GM21619 (cell line): Measurements from ENCODE around the gene ANG.
"Not testable (repeated sequence)": the region's sequence is repeated elsewhere in the genome, so short reads cannot be mapped to it uniquely, and the experiment has no call there.

Experiments
- ATAC-seq: cut with Tn5 transposase; IDR thresholded peaks from one replicate; pipeline ENCODE4 v1.9.1; 2021; ENCODE audit not compliant: unreplicated experiment

The ANG gene

DNA sequence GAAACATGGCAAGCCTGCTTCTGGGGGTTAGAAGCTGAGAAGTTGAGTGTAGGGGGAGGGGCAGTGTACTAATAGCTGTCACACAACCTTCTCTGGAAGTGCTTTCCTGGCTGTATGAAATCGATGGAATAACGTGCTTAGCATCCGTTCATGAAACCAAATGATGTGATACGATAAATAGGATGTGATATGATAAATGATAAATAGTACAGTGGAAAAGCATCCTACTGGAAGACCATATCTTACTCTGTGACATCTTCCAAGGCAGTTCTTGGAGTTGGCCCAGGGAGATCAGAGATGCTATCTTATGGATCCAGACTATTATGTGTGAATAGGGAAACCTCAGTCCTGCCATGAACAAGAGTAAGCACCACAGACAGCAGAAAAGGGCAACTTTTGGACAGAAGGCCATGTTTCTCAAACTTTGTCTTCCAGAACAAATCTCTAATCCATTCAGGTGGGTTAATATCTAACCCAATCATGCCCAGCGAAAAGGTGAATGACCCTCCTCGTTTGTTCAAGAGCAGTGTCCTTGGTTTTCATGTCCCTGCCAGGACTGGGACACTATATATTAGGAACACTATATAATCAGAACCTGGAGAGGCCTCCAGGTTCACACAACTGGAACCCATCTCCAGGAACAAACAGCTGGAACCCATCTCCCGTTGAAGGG is at the start of gene ANG:
TSS of gene ANG (plus strand) at position 598 of the 673 bp plus-strand sequence. CDS start 4,801 bp downstream, outside the sequence.
- ATAC-seq = no peak

DNA sequence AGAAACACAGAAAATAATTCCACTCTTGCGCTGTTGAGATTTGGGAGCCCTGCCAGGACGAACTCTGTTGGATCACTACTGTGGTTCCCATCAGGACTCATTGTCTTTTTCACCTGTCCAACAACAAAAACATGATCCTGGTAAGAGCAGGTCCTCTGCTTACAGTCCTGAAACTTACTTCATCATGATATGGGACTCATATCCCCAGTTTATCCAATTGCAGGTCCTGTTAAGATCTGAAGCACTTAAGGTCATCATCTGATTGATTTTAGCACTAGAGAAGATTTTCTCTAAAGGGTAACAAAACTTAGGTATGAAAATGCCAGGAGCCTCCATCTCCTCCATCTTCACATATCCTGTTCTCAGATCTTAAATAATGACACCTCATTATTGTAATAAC is 47.0 kb upstream of the ANG start, which contains the start of gene OR6S1:
TSS of gene OR6S1 (minus strand) at position 101 of the 400 bp plus-strand sequence. CDS start at position 101, 0 bp downstream.
- ATAC-seq = no peak

DNA sequence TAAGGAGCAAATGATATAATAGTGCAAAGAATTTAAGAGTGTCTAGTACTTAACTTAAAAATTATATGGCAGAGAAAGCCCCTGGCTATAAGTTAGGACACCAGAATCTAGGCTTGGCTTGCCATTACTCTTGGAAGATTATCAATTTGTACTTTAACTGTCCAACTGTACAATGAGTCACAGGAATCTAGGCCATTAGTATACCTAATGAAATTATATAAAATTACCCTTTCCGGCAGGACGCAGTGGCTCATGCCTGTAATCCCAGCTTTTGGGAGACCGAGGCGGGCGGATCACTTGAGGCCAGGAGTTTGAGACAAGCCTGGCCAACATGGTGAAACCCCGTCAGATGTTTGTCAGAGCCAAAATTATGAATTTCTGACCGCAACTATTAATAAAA is 46.4 kb upstream of the ANG start:
- no peak for ATAC-seq

DNA sequence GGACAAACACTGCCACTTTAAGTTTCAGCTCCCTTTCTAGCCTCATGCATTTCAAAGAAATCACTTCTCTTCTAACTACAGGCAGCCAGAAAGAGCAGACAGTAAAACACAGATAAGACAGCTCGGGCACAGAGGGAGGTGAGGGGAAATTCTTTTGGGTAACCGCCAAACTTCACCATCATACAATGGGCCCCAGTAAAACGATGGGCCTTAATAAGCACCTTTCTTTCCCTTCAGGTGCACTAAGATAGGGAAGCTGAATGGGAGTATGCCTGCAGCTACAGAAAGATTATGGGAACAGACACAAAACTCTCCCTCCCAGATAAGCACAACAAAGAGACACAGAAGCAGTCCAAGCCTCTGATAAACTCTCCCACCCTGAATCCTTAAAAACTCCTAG is 45.8 kb upstream of the ANG start:
- ATAC-seq = not testable (repeated sequence)

DNA sequence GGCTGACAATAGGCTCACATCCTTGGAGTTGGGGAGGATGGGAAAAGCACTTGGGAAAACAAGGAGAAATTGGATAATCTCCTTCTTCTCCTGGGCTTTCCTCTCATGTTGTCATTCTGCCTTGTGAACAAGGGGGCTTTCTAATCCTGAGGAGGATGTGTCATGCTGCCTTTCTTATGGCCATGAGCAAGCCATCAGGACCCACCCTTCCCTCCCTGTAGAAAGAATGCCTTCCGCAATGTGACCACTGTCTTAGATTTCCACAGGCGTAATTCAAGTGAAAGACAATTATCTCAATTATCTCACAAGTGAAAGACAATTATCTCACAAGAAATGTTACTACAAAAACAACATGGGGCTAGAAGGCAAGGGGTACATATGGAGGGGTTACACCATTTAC is 44.0 kb upstream of the ANG start:
- ATAC-seq = no peak

DNA sequence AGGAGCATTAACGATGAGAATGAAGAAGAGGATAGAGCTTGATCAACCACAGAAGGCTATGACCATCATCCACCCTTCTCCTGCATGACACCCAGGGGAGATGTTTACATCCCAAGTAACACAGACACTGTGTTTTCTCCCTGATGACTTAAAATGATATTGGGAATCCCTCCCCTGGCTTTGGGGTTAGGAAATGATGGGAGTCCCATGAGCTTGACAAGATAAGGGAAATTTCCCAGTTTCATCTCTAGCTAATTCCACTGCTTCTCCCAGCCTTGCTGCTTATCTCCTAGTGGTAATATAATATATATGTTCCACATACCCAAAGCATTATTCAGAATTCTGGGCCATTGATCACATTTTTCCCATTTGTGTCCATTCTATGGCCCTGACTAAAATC is 43.1 kb upstream of the ANG start:
- ATAC-seq = no peak

DNA sequence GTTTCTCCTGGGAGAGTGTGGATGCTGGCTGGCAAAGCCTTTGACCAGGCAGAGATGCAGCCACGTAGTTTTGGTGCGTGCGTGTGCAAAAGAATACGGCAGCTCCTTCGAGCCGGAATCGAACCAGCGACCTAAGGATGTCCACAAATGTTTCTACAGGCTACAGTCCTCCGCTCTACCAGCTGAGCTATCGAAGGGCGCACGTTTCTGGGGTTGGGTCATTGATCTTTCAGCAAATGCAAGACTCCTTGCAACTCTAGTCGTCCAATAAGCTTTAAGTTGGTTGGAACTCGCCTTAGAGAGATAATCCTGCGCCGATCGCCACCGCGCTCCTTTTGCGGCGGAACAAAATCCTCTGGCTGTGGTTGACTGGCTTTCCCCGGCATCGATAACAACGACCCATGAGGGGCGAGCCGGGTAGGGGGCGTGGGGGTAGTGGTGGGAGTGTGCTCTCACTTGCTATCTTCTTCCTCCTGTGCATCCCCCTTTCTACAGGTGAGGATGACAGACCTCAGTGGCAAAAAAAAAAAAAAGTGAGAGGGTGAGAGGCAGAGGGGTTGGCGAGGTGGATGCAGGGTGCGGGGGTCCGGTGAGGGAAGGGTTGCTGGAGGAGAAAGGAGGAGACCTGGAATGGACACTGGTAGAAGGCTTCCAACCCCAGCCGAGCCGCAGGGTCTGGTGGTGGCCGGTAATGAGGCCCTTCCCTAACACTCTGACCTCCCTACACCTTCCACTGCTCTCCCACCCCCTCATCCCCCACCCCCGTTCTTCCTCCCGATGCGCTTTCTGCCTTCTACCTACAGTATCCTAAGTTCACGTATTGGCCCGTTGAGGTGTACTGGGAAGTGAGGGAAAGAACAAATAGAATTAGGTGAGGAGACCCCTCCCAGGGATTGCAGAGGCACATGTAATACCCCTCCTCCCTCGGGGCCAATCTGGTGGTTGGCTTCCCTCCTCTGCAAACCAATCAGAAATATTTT is 35.3 kb upstream of the ANG start:
- ATAC-seq = no peak

DNA sequence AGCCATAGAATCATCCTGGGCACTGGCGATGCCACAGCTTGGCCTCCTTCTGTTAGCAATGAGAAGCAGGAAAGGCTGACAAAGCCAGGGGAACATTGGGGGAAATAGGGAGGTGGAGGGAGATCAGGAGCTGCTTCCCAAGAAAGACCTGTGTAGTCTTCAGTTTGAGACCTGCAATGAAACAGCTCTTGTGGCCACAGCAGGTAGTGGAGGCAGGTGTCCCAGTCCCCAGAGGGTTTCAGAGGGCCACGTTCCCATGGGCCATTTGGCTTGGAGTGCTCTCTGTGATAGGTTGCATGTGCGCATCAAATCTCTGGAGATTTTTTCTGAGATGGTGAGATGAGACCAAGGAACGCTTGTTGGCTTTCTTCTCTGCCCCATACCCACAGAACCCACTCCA is 32.7 kb upstream of the ANG start:
- no peak for ATAC-seq

DNA sequence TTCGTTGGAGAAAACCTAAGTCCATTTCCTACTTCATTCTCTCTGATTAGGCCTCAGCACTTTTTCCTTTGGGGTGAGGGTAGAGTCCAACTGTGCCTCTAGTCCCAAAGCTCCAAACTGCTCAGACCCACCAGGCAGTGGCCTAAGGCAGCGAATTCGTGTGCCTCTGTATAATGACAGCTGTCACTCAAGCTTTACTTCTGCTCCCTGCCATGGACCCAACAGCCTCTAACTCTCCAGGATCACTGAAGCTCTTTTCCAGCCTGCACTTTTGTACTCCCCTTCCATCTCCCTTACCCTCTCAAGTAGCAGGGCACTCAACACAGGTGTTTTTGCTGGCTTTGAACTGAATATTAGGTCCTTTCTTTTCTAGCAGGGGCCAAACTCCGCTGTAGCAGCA is 32.3 kb upstream of the ANG start:
- ATAC-seq = no peak

DNA sequence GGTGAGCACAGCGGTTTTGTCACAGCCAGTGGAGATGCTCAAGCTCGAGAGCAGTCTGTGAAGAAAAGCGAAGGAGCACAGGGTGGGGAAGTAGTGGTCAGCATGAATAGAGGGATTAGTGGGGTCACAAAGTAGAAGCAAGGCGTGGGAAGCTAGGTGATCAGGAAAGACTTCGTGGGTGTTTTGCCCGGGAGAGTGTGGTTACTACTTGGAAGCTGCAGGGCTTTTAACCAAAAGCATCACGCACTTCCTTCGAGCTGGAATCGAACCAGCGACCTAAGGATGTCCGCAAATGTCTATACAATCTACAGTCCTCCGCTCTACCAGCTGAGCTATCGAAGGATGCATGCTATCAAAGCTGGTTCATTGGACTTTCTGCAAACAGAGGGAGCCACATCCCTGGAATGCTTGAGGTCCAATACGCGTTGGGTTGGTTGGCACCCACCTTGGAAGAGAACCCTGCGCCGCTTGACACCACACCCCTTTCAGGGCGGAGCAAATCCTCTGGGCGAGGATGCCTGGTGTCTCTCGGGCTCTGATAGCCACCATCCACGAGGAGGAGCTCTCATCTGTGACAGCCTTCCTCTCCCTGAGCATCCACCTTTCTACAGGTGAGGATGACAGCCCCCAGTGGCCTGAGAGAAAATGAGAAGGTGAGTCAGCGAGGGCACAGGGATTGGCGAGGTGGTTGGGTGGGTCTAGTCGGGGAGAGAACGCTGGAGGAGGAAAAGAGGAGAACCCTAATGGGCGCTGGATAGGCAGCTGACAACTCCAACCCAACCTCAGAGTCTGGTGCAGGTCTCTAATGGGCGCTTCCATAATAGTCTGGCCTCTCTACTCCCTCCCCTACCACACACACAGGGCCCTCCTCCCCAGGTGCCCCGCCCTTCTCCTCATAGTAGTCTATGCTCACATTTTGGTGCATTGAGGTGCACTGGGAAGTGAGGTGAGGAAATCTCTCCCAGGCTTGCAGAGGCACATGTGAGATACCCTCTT is 31.1 kb upstream of the ANG start:
- ATAC-seq = no peak

DNA sequence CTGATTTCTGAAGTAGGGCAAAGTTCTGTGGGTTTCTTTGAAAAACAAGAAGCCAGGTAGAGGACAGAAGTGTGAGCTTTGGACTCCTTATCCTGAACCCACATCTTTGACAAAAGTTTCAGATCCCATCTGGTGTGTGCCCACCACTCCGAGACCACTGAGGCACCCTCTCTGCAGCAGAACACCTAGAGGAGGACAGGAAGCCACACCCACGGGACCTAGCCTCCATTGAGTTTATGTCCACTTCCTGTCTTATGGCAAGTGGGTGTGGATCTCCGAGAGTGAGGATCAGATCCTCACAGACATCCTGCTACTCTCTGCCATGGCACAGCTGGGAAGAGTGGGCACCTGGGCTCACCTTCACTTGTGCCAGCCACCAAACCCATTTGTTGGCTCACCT is 30.3 kb upstream of the ANG start:
- ATAC-seq = no peak

DNA sequence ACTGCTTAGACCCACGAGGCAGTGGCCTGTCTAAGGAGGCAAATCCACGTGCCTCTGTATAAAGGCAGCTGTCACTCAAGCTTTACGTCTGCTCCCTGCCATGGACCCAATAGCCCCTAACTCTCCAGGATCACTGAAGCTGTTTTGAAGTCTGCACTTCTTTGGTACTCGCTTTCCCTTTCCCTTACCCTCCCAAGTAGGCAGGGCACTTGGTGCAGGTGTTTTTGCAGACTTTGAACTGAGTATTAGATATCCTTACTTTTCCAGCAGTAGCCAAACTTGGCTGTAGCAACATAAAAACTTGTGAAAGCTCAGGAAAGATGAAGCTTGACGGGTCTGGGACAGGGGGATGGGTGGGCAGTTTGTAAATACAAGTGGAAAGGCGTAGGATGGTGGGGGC is 29.2 kb upstream of the ANG start:
- ATAC-seq = no peak

DNA sequence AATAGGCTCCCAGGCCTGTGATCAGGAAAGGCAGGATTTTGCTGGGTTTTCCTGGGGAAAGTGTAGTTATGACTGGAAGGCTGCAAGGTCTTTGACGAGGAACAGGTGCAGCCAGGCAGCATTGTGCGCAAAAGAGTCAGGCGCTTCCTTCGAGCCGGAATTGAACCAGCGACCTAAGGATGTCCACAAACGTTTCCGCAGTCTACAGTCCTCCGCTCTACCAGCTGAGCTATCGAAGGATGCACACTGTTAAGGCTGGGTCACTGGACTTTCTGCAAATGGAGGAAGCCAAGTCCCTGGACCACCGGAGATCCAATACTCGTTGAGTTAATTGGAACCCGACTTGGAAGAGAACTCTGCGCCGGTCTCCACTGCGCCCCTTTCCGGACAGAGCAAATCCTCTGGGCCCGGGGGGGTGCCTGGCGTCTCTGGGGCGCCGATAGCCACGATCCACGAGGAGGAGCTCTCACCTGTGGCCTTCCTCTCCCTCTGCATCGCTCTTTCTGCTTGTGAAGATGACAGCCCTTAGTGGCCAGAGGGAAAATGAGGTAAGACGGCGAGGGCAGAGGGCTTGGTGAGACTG is 28.7 kb upstream of the ANG start:
- ATAC-seq = no peak

DNA sequence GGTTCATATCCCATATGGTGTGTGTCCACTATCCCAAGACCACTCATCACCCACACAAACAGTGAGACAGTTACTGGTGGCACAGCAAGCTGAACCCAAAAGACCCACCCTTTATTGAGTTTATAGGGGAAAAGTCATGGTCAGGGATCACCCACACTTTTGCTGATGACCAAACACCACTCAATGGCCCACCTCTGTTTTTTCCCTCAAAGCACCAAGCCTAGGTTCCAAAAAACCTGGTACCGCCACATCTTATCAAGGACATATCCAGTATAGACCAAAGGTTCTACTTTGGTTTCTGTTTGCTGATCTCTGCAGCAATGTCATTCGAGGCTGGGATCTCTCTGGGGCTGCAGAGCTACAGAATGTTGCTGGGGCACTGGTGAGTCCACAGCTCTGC is 27.4 kb upstream of the ANG start:
- no peak for ATAC-seq

DNA sequence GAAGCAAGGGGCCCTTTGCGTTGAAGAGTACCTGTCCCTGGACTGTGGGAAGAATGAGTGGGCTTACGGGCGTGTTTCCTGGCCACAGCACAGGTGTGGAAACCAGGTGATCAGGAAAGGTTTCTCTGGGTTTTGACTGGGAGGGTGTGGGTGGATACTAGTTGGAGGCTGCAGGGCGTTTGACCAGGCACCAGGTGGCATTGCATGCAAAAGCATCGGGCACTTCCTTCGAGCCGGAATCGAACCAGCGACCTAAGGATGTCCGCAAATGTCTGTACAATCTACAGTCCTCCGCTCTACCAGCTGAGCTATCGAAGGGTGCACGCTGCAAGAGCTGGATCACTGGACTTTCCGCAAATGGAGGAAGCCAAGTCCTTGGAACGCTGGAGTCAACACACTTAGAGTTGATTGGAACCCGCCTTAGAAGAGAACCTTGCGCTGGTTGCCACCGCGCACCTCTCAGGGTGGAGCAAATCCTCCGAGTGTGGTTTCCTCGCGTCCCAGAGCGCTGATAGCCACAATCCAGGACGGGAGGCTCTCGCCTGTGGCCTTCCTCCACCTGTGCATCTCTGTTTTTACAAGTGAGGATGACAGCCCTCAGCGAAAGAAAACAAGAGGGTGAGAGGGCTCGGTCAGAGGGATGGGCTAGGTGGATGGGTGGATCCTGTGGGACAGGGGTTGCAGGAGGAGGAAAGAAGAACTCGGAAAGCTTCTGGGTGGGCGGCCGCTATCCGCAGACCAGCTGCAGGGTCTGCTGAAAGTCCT is 25.4 kb upstream of the ANG start:
- ATAC-seq = peak; percentile 47

DNA sequence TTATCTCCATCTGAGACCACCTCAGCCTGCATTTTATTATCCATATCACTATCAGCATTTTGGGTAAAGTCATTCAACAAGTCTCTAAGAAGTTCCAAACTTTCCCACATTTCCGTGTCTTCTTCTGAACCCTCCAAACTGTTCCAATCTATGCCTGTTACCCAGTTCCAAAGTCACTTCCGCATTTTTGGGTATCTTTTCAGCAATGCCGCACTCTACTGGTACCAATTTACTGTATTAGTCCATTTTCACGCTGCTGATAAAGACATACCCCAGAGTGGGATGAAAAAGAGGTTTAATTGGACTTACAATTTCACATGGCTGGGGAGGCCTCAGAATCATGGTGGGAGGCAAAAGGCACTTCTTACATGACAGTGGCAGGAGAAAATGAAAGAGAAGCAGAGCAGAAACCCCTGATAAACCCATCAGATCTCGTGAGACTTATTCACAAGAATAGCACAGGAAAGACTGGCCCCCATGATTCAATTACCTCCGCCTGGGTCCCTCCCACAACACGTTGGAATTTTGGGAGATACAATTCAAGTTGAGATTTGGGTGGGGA is 22.1 kb upstream of the ANG start:
- ATAC-seq = not testable (repeated sequence)

DNA sequence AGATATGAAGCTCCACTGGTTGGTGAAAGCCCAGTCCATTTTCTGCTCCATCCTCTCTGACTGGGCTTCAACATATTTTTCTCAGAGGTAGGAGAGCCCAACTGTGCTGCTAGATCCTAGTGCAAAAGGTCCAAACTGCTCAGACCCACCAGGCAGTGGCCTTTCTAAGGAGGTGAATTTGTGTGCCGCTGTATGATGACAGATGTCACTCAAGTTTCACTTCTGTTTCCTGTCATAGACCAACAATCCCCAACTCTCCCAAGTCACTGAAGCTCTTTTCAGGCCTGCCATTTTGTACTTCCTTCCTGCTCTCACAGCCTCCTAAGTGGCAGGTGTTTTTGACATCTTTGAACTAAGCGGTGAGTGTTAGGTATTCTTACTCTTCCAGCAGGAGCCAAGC is 20.6 kb upstream of the ANG start:
- ATAC-seq = peak; percentile 73

DNA sequence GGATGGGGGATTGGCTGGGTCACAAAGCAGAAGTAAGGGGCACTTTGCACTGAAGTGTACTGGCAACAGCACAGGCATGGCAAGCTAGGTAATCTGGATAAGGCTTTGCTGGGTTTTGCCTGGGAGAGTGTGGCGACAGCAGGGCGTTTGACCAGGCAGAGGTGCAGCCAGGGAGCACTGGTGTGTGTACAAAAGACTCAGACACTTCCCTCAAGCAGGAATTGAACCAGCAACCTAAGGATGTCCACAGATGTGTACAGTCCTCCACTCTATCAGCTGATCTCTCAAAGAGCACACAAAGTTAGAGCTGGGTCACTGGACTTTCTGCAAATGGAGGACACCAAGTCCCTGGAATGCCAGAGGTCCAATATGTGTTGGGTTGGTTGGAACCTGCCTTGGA is 19.6 kb upstream of the ANG start:
- no peak for ATAC-seq

DNA sequence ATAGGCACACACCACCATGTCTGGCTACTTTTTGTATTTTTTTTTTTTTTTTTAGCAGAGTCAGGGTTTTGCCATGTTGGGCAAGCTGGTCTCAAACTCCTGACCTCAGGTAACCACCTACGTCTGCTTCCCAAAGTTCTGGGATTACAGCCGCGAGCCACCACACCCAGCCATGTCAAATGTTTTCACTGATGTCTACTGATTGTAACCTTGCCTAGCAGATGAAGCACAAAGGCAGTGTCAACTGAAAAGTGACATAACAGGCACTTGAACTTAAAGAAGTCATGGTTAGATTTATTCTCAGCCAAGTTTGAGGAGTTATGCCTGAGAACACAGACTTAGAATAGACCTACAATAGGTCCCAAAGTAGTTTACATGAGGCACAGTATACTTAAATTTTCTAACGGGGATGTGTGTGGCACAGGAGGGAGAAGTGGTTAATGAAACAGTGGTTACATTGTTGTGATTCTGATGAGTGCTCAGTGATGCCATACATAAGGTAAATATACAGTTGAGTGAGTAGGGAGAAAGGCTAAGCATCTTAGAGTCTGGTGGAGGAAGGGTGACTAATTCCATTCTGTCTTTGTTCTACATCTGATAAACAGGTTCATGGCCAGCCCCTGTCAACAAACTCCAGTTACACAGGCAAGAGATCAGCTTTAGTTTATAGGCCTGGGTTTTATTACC is 16.8 kb upstream of the ANG start:
- ATAC-seq = no peak
